ENCODE data around the gene GAREM1.

DNA sequence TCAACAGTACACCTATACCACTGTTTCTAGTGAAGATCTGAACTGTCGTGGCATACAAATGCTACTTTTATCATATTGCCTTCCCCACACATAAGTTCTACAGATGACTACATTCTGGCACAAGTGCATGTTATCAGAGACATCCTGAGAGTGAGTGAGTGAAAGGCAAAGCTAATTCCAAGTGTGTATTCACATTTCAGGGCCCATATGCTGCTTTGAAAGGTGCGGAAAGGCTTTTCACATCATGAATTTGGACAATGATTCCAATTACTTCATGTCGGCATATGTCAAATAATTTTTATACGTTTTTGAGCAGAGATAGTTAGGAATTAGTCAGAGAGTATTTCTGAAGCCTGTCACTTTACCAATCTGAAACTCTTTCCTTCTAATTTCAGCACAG is 101.7 kb downstream of the GAREM1 start:
- TF ChIP-seq POLR2A (IDR thresholded peaks at IDR 0.05): no peak
- TF ChIP-seq CTCF (IDR thresholded peaks at IDR 0.05): no peak
- TF ChIP-seq POLR2AphosphoS5 (IDR thresholded peaks at IDR 0.05): no peak
- TF ChIP-seq EP300 (IDR thresholded peaks at IDR 0.05): no peak
